ENCODE measurements around the gene MOB1B.
"Not testable (repeated sequence)": the region's sequence is repeated elsewhere in the genome, so short reads cannot be mapped to it uniquely, and the experiment has no call there.

MOB1B gene

DNA sequence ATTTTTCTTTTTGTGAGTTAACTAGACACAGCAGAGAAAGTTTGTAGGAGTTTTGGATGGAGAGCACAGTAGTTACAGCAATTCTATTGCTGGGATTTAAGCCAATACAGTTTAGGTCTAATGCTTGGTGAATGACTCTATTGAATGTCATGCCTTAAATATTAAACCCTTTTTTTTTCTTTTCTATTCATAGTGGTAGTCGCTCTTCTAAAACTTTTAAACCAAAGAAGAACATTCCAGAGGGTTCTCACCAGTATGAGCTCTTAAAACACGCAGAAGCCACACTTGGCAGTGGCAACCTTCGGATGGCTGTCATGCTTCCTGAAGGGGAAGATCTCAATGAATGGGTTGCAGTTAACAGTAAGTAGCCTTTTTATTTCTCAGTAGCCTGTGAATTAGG is 56.5 kb downstream of the MOB1B start:
- DNase-seq = no peak

DNA sequence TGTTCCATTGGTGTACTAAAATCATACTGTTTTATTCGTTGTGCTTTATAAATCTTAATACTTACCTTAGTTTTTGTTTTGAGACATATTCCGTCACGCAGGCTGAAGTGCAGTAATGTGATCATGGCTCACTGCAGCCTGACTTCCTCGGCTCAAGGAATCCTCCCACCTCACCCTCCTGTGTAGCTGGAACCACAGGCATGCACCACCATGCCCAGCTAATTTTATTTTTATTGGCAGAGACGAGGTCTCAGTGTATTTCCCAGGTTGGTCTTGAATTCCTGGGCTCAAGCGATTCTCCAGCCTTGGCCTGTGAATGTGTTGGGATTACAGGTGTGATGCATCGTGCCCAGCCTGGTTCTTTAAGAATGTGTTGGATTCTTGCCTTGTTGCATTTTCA is 66.9 kb downstream of the MOB1B start:
- DNase-seq = no peak

DNA sequence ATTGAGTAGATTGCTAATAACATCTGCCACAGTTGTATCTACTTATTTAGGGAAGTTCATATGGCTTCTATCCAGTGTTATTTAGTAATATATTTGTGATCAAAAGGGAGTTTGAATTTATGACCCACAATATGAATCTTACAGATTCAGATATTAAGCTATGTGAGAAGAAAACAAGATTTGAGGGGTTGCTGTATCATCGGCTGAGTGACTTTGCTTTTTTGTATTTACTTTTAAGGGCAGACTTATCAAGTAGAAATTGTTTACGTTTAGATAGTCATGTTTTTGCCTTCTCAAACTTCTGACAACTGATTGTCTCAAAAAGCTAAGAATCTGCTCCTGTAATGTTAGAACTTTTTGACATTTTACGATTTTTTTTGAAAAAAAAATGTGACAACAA is 74.1 kb downstream of the MOB1B start:
- no peak for DNase-seq

DNA sequence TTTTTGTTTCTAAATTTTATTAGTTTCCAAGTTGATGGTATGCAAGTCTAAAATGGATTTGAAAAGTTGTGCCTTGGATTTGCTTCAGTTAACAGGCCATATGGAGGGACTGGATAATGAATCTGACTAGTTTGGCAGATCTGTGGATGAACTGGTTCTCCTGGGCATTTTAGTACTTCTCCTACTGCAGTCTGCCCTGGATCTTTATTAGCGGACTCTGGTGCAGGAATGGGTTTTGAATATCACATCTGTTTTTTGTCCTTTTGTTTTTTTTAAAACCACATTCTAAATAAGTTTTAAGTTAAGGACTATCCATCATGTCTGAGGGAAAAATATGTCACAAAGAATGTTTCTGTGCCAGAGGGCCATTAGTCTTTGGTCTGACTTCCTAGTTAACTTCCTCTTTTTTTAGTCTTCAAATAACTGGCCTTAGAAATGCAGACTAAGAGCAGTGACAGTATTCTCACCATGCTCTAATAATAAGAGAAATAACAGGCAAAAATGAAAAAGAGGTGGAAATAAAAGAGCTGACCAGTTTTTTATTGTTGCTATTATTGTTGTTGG is 77.4 kb downstream of the MOB1B start:
- peak; percentile 36 for DNase-seq

DNA sequence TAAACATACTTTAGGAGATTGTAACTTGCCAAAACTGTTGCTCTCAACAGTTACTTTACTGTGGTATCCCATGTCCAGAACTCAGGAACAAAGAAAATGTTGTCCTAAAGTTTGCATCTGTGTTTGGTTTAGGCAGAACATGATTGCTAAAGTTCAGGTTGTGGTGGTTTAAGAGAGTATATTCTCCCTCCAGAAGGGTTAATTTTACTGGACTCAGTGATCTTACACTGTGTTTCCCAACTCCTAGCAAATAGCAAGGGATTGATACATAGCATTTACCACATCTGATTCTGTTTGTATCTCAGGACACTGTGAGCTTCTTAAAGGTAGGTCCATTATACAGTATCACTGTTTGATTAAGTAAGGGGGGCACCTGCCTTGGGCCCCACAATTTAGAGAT is 78.0 kb downstream of the MOB1B start:
- DNase-seq = no peak

DNA sequence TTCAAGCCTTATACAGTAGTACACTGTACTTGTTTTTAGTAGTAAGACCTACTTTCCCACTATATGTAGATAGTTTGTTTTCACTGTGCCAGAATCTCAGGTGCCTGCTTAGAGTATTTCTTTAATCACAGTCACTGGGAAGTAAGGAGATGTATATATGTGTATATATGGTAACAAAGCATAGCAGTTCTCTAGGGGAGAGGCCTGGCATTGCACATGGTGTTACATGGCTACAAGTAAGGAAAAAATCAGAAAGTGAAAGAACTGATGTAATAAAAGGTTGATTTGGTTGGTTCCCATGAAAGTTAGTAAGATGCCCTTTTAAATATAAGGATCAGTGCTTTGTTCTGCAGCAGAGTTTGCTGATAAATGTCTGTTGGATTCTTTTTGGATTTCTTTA is 81.9 kb downstream of the MOB1B start:
- no peak for DNase-seq

DNA sequence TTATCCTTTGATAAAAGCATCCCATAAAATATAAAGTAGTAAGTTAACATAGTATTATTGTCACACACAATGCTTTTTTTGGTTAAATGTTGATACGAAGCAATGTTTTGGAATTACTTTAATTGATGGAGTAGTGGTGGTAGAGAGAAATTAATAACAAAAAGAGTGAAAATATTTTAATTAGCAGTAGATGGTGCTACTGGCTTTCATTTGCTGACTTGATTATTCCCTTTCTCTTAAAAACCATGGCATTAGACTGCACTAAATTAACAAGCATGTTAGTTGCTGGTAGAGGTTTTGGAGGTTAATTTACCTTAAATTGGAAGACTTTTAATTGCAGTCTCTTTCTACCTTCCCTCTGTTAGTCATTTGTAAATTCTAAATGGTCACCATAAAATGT is 82.4 kb downstream of the MOB1B start:
- no peak for DNase-seq

DNA sequence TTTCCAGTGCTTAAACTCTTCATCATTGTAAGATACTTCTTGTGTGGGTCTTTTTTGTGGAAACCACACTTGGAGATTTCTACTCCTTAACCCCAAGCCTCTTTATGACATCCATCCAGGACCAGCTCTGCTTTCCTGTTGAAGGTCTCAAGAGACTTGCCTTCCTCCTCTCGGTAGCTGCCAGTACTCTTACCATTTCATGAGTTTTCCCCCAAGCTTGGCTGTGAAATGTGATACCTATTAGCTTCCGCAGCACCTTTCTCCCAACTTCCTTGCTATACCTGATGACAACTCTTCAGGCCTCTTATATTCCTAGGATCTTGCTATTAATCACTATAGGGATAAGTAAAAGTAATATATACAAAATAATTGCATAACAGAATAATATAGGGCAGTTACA is 89.4 kb downstream of the MOB1B start:
- DNase-seq = no peak

DNA sequence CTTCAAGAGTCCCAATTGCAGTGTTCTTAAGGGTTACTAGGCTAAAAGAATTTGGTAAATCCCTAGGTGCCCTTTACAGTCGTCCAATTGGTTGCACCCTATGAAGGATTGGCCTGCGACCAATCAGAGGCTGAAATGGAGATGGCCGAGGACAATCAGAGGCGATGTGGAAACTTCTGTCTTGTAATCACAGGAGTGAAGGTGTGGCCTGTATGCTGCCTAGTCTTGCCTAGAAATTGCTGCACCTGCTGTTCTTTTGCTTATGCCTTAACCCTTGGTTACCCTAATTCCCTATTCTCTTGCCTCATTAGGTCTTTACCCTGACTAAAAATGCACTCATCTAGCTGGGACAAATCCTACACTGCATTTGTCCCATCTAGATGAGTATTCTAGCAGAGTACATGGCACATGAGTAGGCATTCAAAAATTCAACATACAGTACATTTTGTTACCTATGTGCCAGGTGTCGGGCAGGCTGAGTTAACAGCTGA is 90.3 kb downstream of the MOB1B start:
- DNase-seq = no peak

DNA sequence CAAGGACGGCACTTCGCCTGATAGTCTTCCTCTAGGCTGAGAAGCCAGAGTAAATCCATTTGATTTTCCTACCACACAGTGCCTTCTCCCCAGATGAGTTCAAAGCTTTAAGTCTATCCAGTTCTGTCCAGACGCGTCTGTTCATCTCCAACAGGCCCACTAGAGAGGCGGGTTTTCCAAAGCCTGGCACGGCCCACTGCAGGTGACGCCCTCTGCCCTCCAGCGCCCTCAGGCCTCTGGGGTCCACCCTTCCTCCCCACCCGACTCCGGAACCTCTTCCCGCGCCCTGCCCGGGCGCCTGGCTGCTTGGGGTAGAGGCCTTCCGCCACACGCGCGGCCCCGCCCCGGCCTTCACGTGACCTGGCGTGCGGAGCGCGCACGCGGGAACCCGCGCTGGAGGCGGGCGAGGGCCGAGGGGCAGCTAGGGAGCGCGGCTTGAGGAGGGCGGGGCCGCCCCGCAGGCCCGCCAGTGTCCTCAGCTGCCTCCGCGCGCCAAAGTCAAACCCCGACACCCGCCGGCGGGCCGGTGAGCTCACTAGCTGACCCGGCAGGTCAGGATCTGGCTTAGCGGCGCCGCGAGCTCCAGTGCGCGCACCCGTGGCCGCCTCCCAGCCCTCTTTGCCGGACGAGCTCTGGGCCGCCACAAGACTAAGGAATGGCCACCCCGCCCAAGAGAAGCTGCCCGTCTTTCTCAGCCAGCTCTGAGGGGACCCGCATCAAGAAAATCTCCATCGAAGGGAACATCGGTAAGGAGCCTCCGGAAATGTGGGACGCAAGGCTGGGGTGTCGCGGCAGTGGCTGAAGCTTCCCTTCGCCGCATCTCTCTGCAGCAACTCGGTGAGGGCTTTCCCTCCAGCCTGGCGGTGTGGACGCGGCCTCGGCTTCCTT is 91.3 kb downstream of the MOB1B start, which contains the start of gene DCK:
DCK (plus strand) TSS at position 469 of the 888 bp plus-strand sequence; CDS start at position 656, 187 bp downstream.
- DNase-seq = peak; percentile 90

DNA sequence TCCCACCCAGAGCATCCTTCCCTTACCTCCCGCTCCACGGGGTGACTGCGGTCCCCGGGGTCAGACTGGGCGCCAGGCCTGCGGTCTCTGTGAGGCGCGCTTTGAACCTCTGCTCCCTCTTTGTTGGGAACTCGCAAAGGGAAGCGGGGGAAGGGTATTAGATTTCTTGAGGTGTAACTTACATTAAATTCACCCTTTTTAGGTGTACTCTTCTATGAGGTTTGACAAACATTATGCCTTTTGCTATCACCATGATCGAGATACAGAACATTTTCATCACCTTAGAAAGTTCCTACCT is 91.8 kb downstream of the MOB1B start:
- no peak for DNase-seq

DNA sequence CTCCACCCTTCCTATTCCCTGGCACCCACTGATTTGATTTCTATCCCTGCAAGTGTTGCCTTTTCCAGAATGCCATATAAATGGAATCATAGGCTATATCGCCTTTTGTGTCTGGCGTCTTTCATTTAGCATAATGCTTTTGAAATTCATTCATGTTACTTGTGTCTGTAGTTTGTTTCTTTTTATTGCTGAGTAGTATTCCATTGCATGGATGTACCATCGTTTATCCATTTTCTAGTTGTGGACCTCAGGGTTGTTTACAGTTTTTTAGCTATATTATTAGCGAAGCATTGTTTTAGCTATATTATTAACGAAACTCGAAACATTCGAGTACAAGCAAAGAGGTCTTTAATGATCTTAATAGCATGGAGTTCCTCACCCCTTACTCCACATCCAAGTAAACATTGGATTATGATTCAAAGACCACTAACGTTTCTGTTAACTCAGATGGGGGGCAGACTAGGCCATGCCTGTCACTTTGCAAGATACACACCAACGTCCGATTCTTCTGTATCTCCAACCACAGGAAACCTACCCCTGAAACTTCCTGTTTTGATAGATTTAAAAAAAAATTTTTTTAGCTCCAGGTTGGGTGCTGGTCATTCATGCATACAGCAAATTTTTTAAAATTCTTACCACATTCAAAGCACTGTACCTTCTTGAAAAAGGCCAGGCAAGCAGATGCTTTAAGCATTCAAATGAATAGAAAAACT is 92.4 kb downstream of the MOB1B start:
- DNase-seq = no peak

DNA sequence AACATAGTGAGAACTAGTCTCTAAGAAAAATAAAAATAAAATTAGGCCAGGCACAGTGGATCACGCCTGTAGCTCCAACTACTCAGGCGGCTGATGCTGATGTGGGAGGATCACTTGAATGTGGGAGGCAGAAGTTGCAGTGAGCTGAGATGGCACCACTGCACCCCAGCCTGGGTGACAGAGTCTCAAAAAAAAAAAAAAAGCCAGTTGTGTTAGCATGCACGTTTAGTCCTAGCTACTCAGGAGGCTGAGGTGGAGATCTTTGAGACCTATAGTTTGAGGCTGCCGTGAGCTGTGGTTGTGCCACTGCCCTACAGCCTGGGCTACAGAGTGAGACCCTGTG is 93.8 kb downstream of the MOB1B start:
- DNase-seq = no peak

DNA sequence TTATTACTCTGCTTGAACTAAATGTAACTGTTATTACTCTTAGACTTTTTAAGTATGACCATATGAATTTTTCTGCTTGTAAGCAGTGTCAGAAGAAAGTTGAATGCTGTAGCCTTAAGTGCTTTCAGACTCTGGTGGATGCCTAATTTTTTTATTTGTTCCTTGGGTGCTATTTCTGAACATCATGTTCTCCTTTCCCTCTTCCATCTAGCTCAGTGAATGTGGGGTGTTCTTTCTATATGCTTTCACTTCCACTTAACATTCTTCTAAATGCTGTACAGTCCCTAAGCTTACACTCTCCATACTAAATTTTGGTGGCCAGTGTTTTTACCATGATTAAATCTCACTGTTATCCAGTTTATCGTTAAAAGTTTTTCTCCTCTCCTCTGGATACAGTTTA is 94.9 kb downstream of the MOB1B start:
- DNase-seq = no peak

DNA sequence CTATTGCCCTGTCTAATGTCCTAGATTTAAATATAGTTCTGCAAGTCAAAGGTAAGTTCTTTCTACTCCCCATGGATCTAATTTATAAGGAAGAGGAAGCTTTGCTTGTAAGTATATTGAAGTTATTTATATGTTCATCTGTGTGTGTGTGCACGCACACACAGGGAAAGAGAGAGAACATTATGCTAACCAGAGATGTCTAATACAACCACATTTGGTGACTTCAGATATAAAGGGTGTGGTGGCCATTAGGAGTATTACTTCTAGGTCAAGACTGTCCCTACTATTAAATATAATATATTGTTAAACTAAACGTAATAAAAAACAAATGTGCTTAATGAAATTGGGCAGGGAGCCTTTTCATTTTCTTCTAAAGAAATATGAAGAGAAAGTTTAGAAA is 95.4 kb downstream of the MOB1B start:
- DNase-seq = no peak

DNA sequence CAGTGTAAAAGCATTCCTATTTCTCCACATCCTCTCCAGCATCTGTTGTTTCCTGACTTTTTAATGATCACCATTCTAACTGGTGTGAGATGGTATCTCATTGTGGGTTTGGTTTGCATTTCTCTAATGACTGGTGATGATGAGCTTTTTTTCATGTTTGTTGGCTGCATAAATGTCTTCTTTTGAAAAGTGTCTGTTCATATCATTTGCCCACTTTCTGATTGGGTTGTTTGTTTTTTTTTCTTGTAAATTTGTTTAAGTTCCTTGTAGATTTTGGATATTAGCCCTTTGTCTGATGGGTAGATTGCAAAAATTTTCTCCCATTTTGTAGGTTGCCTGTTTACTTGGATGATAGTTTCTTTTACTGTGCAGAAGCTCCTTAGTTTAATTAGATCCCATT is 97.5 kb downstream of the MOB1B start:
- not testable (repeated sequence) for DNase-seq

DNA sequence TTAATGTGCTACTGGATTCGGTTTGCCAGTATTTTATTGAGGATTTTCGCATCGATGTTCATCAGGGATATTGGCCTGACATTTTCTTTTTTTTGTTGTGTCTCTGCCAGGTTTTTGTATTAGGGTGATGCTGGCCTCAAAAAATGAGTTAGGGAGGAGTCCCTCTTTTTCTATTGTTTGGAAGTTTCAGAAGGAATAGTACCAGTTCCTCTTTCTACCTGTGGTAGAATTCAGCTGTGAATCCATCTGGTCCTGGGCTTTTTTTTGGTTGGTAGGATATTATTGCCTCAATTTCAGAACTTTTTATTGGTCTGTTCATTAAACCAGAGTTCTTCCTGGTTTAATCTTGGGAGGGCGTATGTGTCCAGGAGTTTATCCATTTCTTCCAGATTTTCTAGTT is 99.2 kb downstream of the MOB1B start:
- DNase-seq = not testable (repeated sequence)

DNA sequence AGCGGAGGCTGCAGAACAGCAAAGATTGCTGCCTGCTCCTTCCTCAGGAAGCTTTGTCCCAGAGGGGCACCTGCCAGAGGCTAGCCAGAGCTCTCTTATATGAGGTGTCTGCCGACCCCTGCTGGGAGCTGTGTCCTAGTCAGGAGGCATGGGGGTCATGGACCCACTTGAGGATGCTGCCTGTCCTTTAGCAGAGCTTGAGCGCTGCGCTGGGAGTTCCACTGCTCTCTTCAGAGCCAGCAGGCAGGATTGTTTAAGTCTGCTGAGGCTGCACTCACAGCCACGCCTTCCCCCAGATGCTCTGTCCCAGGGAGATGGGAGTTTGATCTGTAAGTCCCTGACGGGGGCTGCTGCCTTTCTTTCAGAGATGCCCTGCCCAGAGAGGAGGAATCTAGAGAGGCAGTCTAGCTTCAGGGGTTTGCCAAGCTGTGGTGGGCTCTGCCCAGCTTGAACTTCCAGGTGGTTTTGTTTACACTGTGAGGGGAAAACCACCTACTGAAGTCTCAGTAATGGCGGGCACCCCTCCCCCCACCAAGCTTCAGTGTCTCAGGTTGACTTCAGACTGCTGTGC is 102.2 kb downstream of the MOB1B start:
- DNase-seq = peak; percentile 19

DNA sequence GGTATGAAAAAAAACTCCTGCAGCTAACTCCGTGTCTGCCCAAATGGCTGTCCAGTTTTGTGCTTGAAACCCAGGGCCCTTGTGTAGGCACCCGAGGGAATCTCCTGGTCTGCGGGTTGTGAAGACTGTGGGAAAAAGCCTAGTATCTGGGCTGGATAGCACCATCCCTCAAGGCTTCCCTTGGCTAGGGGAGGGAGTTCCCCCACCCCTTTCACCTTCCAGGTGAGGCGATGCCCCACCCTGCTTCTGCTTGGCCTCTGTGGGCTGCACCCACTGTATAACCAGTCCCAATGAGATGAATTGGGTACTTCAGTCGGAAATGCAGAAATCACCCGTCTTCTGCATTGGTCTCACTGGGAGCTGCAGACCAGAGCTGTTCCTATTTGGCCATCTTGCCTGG is 102.9 kb downstream of the MOB1B start:
- not testable (repeated sequence) for DNase-seq

DNA sequence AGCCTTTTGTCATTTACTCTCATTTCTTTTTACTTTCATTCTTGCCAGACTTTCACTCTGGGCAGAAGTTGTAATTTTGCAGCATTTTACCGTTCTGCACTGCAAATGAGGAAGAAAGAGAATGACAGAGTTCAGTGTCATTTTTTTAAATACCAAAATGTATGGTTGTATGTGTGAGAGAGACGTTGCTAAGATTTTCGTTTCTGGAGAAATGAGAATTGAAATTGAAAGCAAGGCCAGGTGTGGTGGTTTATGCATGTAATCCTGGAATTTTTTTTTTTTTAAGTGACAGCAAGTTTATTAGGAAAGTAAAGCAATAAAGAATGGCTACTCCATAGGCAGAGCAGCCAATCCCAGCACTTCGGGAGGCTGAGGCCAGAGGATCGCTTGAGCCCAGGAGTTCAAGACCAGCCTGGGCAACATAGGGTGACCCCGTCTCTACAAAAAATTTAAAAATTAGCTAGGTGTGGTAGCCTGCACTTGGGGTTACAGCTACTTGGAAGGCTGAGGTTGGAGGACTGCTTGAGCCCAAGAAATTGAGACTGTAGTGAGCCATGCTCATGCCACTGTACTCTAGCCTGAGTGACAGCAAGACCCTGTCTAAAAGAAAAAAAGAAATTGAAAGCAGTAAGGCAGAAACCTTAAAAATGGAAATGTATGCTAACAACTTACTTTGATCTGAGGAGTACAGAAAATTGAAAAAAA is 104.2 kb downstream of the MOB1B start:
- DNase-seq = peak; percentile 64

DNA sequence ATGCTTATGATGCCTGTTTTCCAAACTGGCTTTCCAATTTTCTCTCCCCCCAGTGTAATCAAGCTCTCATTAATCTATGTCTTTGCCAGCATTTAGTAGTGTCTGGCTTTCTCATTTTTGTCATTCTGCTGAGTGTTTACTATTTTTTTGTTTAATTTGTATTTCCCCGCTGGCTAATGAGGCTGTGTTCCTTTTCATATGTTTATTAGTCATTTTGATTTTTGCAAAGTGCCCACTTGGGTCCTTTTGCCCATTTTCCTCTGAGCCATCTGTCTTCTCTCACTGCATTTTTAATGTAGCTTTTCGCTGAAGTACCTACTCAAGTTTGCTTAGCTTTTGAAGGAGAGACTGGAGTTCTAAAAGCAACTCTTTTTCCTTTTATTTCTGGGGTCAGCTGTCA is 106.0 kb downstream of the MOB1B start:
- DNase-seq = no peak

DNA sequence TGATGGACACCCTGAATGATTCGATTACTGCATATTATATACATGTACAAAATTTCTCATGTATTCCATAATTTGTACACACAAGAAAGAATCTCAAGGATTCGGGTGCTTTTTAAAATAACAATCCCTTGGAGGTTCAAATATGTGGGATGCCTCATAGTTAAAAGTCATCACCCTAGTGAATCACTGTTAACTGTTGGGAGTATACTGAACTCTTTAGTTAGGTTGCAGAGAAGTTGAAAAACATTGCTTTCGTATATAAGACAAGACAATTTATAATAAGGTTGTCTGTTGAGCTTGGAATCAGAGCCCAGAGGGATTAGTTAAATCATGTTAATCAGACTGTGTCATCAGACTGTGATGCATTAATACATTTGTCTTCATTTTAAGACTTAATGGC is 106.9 kb downstream of the MOB1B start:
- DNase-seq = no peak

Measured in RPMI8226 (cell line).